Smooth muscle cell (in vitro differentiated cells): Measurements from ENCODE around the gene FUT6. TPM values are rescaled to one million over a fixed set of nuclear protein-coding genes. Genes with fewer than 3 reads are reported as not detected.

Experiments
- DNase-seq: peaks from one replicate; lab custom pipeline; 2025; ENCODE audit not compliant: unreplicated experiment; lab: John Stamatoyannopoulos, UW
- H2AFZ ChIP-seq: fragments of 200-600 bp; sonication (generic); 2 replicates; pipeline ENCODE4 v1.6.0; 2016; ENCODE audit warnings: antibody characterized with exemption, low read depth, mild to moderate bottlenecking
- H3F3A ChIP-seq: fragments of 200-600 bp; sonication (generic); 2 replicates; pipeline ENCODE4 v1.6.0; 2017; ENCODE audit warnings: antibody characterized with exemption, low read depth
- H3K27ac ChIP-seq: fragments of 200-600 bp; sonication (generic); 2 replicates; pipeline ENCODE4 v1.5.1; 2016; ENCODE audit warnings: low read depth, mild to moderate bottlenecking
- H3K27me3 ChIP-seq: fragments of 200-600 bp; sonication (generic); 2 replicates; pipeline ENCODE4 v1.6.1; 2016; ENCODE audit warnings: low read depth, mild to moderate bottlenecking
- H3K36me3 ChIP-seq: fragments of 200-600 bp; sonication (generic); 2 replicates; pipeline ENCODE4 v1.5.1; 2016; ENCODE audit warnings: low read depth
- H3K4me1 ChIP-seq: fragments of 200-600 bp; sonication (generic); 2 replicates; pipeline ENCODE4 v1.5.1; 2016; ENCODE audit warnings: low read depth
- H3K4me2 ChIP-seq: fragments of 200-600 bp; sonication (generic); 2 replicates; pipeline ENCODE4 v1.6.0; 2016; ENCODE audit warnings: mild to moderate bottlenecking
- H3K4me3 ChIP-seq: fragments of 200-600 bp; sonication (generic); 2 replicates; pipeline ENCODE4 v1.5.1; 2016; ENCODE audit warnings: mild to moderate bottlenecking
- H3K79me2 ChIP-seq: fragments of 200-600 bp; sonication (generic); 2 replicates; pipeline ENCODE4 v1.6.0; 2016; ENCODE audit warnings: low read depth, mild to moderate bottlenecking
- H3K9ac ChIP-seq: fragments of 200-600 bp; sonication (generic); 2 replicates; pipeline ENCODE4 v1.6.0; 2016; ENCODE audit warnings: low read depth
- H3K9me3 ChIP-seq: fragments of 200-600 bp; sonication (generic); replicated peaks from 2 replicates; pipeline ENCODE4 v1.5.1; 2016; ENCODE audit warnings: low read depth
- H4K20me1 ChIP-seq: fragments of 200-600 bp; sonication (generic); 2 replicates; pipeline ENCODE4 v1.6.0; 2016; ENCODE audit warnings: low read depth
- WGBS: methylation state at CpG from one replicate; pipeline ENCODE4 v1.1.7; 2016; ENCODE audit warnings: low lambda C conversion rate; 5-methylcytosine and 5-hydroxymethylcytosine counted together
- polyA plus RNA-seq: library from polyadenylated mRNA; unstranded; fragments of >200 nt; fragmentation: Nextera tagmentation; extraction: Ambion mirVana; gene quantifications from 2 replicates; pipeline ENCODE4 v1.2.1, GENCODE V29; 2016
- total RNA-seq: library from RNA; depleted of rRNA; stranded (reverse); fragments of >200 nt; gene quantifications from 2 replicates; pipeline ENCODE4 v1.2.3, GENCODE V29; 2014
- TF ChIP-seq, protein P1 (sequence below): fragments of 200-600 bp; sonication (generic); IDR thresholded peaks from 2 replicates; pipeline ENCODE4 v1.5.1; 2017; ENCODE audit warnings: borderline replicate concordance, mild to moderate bottlenecking, antibody characterized with exemption; ENCODE audit not compliant: insufficient read depth, poor library complexity, severe bottlenecking

The FUT6 gene
- total and polyA plus RNA-seq, 2 experiments from 2014 or later = not detected

DNA sequence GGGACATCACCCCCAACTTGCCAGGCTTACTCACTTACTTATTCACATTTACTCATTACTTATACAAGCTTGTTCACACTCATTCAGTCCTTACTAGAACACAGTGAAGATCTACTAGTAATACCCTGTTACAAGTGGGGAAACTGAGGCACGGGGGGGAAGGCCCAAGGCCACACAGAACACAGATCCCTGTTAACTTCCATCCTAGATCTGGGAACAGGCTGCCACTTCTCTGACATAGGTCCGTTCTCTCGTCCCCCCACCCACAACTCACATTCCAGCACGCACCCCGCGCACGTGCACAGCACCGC, 36.1 kb downstream of the FUT6 start:
- TF ChIP-seq, protein P1, sequence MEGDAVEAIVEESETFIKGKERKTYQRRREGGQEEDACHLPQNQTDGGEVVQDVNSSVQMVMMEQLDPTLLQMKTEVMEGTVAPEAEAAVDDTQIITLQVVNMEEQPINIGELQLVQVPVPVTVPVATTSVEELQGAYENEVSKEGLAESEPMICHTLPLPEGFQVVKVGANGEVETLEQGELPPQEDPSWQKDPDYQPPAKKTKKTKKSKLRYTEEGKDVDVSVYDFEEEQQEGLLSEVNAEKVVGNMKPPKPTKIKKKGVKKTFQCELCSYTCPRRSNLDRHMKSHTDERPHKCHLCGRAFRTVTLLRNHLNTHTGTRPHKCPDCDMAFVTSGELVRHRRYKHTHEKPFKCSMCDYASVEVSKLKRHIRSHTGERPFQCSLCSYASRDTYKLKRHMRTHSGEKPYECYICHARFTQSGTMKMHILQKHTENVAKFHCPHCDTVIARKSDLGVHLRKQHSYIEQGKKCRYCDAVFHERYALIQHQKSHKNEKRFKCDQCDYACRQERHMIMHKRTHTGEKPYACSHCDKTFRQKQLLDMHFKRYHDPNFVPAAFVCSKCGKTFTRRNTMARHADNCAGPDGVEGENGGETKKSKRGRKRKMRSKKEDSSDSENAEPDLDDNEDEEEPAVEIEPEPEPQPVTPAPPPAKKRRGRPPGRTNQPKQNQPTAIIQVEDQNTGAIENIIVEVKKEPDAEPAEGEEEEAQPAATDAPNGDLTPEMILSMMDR = no peak
- peak overlapping the region; percentile 43 for H3K4me3 ChIP-seq
- H2AFZ ChIP-seq = peak overlapping the region; percentile 76
- H3K36me3 ChIP-seq = no peaks in the 10 kb centered on the region
- H3K27me3 ChIP-seq = peaks cover 10% of the 10 kb centered on the region
- no peak overlapping the region for H3K27ac ChIP-seq
- H3K9me3 ChIP-seq = no peaks in the 10 kb centered on the region
- no peaks in the 10 kb centered on the region for H3K4me1 ChIP-seq
- no peaks in the 10 kb centered on the region for H4K20me1 ChIP-seq
- peak overlapping the region; percentile 84 for H3K4me2 ChIP-seq
- DNase-seq = no peak
- H3K79me2 ChIP-seq = no peaks in the 10 kb centered on the region
- WGBS = 21% methylated on average over 8 of the region's 8 CpGs
- H3F3A ChIP-seq = peaks cover 12% of the 10 kb centered on the region
- H3K9ac ChIP-seq = no peak overlapping the region

DNA sequence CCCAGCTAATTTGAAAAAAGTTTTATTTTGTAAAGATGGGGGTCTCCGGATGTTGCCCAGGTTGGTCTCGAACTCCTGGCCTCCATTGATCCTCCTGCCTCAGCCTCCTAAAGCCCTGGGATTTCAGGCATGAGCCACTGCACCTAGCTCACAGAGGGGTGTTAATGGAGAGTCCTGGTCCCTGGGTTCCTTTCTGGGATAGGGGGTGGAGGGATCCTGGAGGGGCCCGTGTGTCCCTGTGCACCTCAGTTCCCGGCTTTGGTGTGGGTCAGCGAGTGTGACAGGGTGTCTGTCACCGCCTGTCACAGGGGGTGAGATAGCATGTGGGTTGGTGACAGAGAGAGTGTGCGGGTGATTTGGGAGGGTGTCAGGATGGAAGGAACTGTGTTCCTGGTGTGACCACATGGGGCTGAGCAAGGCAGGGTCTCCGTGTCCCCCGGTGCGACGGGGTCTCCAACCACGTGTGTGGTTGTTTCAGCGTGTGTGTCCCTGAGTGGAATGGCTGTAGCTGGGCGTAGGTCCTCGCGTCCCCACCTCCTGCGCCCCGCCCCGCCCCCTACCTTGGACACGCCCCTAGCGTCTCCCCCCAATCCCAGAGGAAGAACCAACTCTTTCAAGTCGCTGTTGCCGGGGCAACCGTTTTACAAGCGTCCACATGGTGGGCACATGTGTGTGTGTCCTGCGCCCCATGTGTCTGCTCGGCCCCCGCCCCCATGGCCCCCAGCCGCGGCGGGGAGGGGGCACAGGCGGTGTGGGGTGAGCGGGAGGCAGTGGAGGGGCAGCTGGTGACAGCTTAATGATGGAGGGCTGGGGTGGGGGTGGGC, 37.5 kb downstream of the FUT6 start:
- 74% methylated on average over 12 of the region's 33 CpGs for WGBS
- no peak overlapping the region for H3K27ac ChIP-seq
- H4K20me1 ChIP-seq = no peaks in the 10 kb centered on the region
- peak; percentile 28 for DNase-seq
- H3K4me1 ChIP-seq = no peaks in the 10 kb centered on the region
- peak overlapping the region; percentile 48 for H3K4me2 ChIP-seq
- no peak overlapping the region for H2AFZ ChIP-seq
- no peak overlapping the region for H3K9ac ChIP-seq
- H3K27me3 ChIP-seq = peaks cover 10% of the 10 kb centered on the region
- no peaks in the 10 kb centered on the region for H3K9me3 ChIP-seq
- H3K36me3 ChIP-seq = no peaks in the 10 kb centered on the region
- no peak overlapping the region for H3K4me3 ChIP-seq
- H3K79me2 ChIP-seq = no peaks in the 10 kb centered on the region
- H3F3A ChIP-seq = peaks cover 12% of the 10 kb centered on the region
- TF ChIP-seq, protein P1 = no peak

DNA sequence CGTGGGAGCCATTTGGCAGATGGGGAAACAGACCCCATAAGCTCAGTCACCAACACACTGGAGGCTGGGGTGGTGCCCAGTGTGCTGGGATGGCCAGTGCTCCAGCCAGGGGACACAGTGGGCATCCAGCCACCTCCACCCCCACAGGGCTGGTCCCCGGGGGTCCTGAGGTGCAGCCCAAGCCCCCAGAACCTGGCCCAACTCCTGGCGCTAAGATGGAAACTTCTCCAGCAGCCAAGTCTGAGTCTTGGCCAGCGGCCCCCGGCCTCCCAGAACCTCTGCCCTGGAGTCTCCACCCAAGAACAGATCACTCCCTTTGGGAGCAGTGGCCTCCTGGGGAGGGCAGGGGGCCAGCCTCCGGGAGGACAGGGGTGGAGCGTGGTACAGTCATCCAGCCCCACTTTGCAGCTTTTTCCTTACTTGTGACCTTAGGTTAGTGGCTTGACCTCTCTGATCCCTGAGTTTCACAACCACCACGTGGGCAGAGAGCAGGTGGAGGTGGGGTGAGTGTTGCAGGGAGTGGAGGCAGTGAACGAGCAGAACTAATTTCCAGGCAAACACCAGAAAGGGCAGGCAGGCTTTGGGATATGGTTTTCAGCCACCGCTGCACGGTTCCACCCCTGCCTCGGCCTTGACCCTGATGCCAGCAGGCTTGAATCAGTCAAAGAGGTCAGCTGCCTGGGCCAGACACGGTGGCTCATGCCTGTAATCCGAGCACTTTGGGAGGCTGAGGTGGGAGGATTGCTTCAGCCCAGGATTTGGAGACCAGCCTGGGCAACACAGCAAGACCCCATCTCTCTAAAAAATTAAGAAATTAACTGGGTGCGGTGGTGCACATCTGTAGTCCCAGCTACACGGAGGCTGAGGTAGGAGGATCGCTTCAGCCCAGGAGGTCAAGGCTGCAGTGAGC, 38.9 kb downstream of the FUT6 start:
- Histone ChIP-seq H3K9ac (no peak overlapping the region), H3K79me2 (no peaks in the 10 kb centered on the region), H3K27ac (no peak overlapping the region), H3K4me1 (no peaks in the 10 kb centered on the region), H3F3A (peaks cover 12% of the 10 kb centered on the region), H3K9me3 (no peaks in the 10 kb centered on the region), H2AFZ (no peak overlapping the region), H3K36me3 (no peaks in the 10 kb centered on the region), H3K4me2 (no peak overlapping the region), H4K20me1 (no peaks in the 10 kb centered on the region), H3K4me3 (no peak overlapping the region), H3K27me3 (peaks cover 8% of the 10 kb centered on the region)
- WGBS = 89% methylated on average over 17 of the region's 17 CpGs
- no peak for DNase-seq
- TF ChIP-seq, protein P1 = no peak
